K562 (cell line): Measurements from ENCODE around the gene SLC35A1. TPM values are rescaled to one million over a fixed set of nuclear protein-coding genes. Genes with fewer than 3 reads are reported as not detected.

Experiments
- BCOR ChIP-seq: fragments of 450-650 bp; IDR thresholded peaks from 2 replicates; pipeline ENCODE4 v1.6.1; 2016
- KDM4B ChIP-seq, 2 experiments: fragments of 450-650 bp in 1 of 2; sonication (generic) in 1 of 2; IDR thresholded peaks; 2 replicates each; pipeline ENCODE4 v1.6.1; 2016 to 2017; ENCODE audit warnings: borderline replicate concordance in 2 of 2, antibody characterized with exemption in 1 of 2, low read depth in 1 of 2, mild to moderate bottlenecking in 1 of 2
- MNT ChIP-seq, 2 experiments: fragments of 450-650 bp; conservative IDR thresholded peaks; 2 replicates each; pipeline ENCODE4 v1.6.1; 2017; ENCODE audit warnings: mild to moderate bottlenecking in 2 of 2, moderate library complexity in 2 of 2
- NR2C1 ChIP-seq, 2 experiments: fragments of 450-650 bp; IDR thresholded peaks; 2 replicates each; pipeline ENCODE4 v1.6.1; 2017; ENCODE audit warnings: mild to moderate bottlenecking in 2 of 2, antibody characterized with exemption in 1 of 2, inconsistent platforms in 1 of 2, missing compliant biosample characterization in 1 of 2, missing genetic modification characterization in 1 of 2
- SIX5 ChIP-seq, 2 experiments: IDR thresholded peaks; 2 replicates each; pipeline ENCODE4 v1.6.1; 2011; ENCODE audit warnings: low read length in 2 of 2, borderline replicate concordance in 1 of 2, low read depth in 1 of 2, mild to moderate bottlenecking in 1 of 2, moderate library complexity in 1 of 2; ENCODE audit not compliant: insufficient read depth in 1 of 2
- SMAD2 ChIP-seq: fragments of 150-350 bp; IDR thresholded peaks from 2 replicates; pipeline ENCODE4 v1.6.1; 2014; ENCODE audit warnings: low read depth, mild to moderate bottlenecking, low read length
- TEAD4 ChIP-seq, 2 experiments: sonication (generic) in 1 of 2; formaldehyde crosslinking in 1 of 2; IDR thresholded peaks; 2 replicates each; pipeline versions ENCODE4 v1.6.1 to v1.8.0; 2012 to 2022; ENCODE audit warnings: borderline replicate concordance in 1 of 2, inconsistent platforms in 1 of 2, low read length in 1 of 2, mild to moderate bottlenecking in 1 of 2, missing genetic modification reagents in 1 of 2
- TSC22D4 ChIP-seq: fragments of 450-650 bp; IDR thresholded peaks from 2 replicates; pipeline ENCODE4 v1.6.1; 2016; ENCODE audit warnings: missing genetic modification characterization, missing biosample characterization, control low read depth
- polyA plus RNA-seq, 8 experiments: library from polyadenylated mRNA; depleted of rRNA in 4 of 8; stranded (reverse) in 5 of 8; unstranded in 3 of 8; fragments of >200 nt; fragmentation: Nextera tagmentation in 2 of 8; fragmentation: Illumina TruSeq in 1 of 8; extraction: Ambion mirVana in 2 of 8; extraction: Trizol in 1 of 8; gene quantifications; 2 replicates each; pipeline versions ENCODE4 v1.2.1 to v1.2.3, GENCODE V29; 2011 to 2014; ENCODE audit warnings: inconsistent platforms in 1 of 8, missing spikeins in 1 of 8
- total RNA-seq, 7 experiments: library from RNA; depleted of rRNA in 6 of 7; stranded (reverse); fragments of >200 nt in 6 of 7; fragmentation: Illumina TruSeq in 2 of 7; extraction: Trizol in 2 of 7; gene quantifications; 2 replicates each; pipeline versions ENCODE4 v1.2.1 to v1.2.3, GENCODE V29; 2011 to 2021; ENCODE audit warnings: low replicate concordance in 1 of 7
- TF ChIP-seq, protein P1 (sequence below): sonication (generic); formaldehyde crosslinking; IDR thresholded peaks from 2 replicates; pipeline ENCODE4 v1.8.1; 2022; ENCODE audit warnings: missing genetic modification reagents
- TF ChIP-seq, protein P2 (sequence below): sonication (generic); formaldehyde crosslinking; IDR thresholded peaks from 2 replicates; pipeline ENCODE4 v1.8.1; 2023; ENCODE audit warnings: mild to moderate bottlenecking, missing genetic modification reagents
- TF ChIP-seq, protein P3 (sequence below): fragments of 450-650 bp; IDR thresholded peaks from 2 replicates; pipeline ENCODE4 v1.6.1; 2016; ENCODE audit warnings: low read depth, mild to moderate bottlenecking, moderate library complexity
- TF ChIP-seq, protein P4 (sequence below), 2 experiments: fragments of 250-450 bp in 1 of 2; fragments of 450-650 bp in 1 of 2; sonication (Bioruptor Pico) in 1 of 2; IDR thresholded peaks; 2 replicates each; pipeline versions ENCODE4 v1.6.1 to v1.8.0; 2016 to 2021; ENCODE audit warnings: mild to moderate bottlenecking in 2 of 2, moderate library complexity in 2 of 2, missing compliant biosample characterization in 1 of 2, missing genetic modification characterization in 1 of 2

SLC35A1 gene
- total and polyA plus RNA-seq, 9 of the 15 experiments (the other 6 are each of a cell fraction or from before 2014, with no cell fraction given): 7.5 to 37.1 (median 14.9) TPM

DNA sequence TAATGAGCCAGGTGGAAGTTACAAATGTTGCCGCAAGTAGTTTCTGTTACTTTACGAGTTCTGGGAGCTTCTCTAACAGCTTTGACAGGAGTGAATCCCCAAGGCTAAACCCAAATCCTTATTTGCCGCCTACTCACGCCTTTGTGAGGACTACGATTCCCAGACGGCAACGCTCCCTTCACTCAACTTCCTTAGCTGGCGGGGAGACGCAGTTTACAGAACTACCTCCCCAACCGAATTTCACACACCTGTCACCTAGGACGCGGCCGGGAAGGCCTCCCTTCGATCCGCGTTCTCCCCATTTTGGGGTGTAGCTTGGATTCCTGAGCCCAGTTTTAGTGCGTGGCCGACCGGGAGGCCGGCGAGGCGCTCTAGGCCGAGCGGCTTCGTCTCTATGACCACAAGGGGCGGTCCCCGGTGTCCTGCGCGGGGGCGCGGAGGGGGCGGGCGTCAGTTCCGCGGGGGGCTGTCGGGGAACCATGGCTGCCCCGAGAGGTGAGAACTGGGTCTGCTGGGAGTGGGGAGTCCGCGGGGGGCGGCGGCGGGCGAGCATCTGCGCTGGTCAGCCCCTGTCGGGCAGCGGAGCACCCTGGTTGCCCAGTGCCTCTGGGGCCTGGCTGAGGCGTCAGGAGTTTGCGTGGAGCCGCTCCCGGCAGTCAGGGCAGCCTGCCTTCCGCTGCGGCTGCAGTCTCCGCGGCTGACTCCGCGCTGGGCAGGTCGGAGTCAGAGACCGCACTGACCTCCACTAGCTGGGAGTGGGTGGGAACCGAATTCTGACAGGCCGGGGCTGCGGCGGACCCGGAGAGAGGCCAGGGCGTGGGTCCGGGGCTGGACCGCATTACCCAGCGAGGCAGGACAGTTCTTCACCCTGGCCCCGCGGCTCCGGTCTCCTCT lies at the start of gene SLC35A1 (continued):
- TF ChIP-seq, protein P1, sequence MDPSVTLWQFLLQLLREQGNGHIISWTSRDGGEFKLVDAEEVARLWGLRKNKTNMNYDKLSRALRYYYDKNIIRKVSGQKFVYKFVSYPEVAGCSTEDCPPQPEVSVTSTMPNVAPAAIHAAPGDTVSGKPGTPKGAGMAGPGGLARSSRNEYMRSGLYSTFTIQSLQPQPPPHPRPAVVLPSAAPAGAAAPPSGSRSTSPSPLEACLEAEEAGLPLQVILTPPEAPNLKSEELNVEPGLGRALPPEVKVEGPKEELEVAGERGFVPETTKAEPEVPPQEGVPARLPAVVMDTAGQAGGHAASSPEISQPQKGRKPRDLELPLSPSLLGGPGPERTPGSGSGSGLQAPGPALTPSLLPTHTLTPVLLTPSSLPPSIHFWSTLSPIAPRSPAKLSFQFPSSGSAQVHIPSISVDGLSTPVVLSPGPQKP: no peak
- peak; percentile 80 for TF ChIP-seq NR2C1 (IDR thresholded peaks at IDR 0.05)
- peak; percentile 79; the same call in 1 of the 2 replicates for TF ChIP-seq NR2C1 (tag; IDR thresholded peaks at IDR 0.05)
- TF ChIP-seq TEAD4 (IDR thresholded peaks at IDR 0.05; ENCODE audit: low read length): no peak
- TF ChIP-seq TEAD4 (CRISPR knock-in tag; IDR thresholded peaks at IDR 0.05; ENCODE audit: borderline replicate concordance): no peak
- TF ChIP-seq, protein P2, sequence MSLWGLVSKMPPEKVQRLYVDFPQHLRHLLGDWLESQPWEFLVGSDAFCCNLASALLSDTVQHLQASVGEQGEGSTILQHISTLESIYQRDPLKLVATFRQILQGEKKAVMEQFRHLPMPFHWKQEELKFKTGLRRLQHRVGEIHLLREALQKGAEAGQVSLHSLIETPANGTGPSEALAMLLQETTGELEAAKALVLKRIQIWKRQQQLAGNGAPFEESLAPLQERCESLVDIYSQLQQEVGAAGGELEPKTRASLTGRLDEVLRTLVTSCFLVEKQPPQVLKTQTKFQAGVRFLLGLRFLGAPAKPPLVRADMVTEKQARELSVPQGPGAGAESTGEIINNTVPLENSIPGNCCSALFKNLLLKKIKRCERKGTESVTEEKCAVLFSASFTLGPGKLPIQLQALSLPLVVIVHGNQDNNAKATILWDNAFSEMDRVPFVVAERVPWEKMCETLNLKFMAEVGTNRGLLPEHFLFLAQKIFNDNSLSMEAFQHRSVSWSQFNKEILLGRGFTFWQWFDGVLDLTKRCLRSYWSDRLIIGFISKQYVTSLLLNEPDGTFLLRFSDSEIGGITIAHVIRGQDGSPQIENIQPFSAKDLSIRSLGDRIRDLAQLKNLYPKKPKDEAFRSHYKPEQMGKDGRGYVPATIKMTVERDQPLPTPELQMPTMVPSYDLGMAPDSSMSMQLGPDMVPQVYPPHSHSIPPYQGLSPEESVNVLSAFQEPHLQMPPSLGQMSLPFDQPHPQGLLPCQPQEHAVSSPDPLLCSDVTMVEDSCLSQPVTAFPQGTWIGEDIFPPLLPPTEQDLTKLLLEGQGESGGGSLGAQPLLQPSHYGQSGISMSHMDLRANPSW (CRISPR knock-in tag): 0 out of 2 replicates have a peak, but pooled peaks have one; percentile 29
- TF ChIP-seq TSC22D4 (tag): no peak
- no peak for TF ChIP-seq SMAD2
- peak; percentile 52 to 53; a peak in 2 of 4 replicates for TF ChIP-seq SIX5 (IDR thresholded peaks at IDR 0.05; ENCODE audit: borderline replicate concordance in 1 of 2, insufficient read depth in 1 of 2, low read depth in 1 of 2, low read length in 2 of 2)
- TF ChIP-seq, protein P3, sequence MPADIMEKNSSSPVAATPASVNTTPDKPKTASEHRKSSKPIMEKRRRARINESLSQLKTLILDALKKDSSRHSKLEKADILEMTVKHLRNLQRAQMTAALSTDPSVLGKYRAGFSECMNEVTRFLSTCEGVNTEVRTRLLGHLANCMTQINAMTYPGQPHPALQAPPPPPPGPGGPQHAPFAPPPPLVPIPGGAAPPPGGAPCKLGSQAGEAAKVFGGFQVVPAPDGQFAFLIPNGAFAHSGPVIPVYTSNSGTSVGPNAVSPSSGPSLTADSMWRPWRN: no peak
- peak; percentile 5; the same call in 1 of the 2 replicates for TF ChIP-seq BCOR
- TF ChIP-seq, protein P4, sequence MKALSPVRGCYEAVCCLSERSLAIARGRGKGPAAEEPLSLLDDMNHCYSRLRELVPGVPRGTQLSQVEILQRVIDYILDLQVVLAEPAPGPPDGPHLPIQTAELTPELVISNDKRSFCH (CRISPR knock-in tag; IDR thresholded peaks at IDR 0.05): no peak
- TF ChIP-seq, protein P4 (tag; IDR thresholded peaks at IDR 0.05): no peak; the same call in 1 of the 2 replicates
- TF ChIP-seq MNT (conservative IDR thresholded peaks at IDR 0.05): peak; percentile 73 to 88
- TF ChIP-seq KDM4B (IDR thresholded peaks at IDR 0.05; ENCODE audit: borderline replicate concordance in 2 of 2, low read depth in 1 of 2): peak in 1 of 2 experiments; percentile 67; a peak in 1 of 4 replicates
